Breast epithelium (tissue), 3 donors: Measurements from ENCODE around the gene IGF2.

Source experiments
- POLR2A ChIP-seq: fragments of 450-650 bp; IDR thresholded peaks from one replicate; pipeline ENCODE4 v1.6.1; 2016; ENCODE audit warnings: antibody characterized with exemption, mild to moderate bottlenecking, moderate library complexity
- POLR2AphosphoS5 ChIP-seq, 3 donors: sonication (generic); formaldehyde crosslinking; IDR thresholded peaks; one replicate each; pipeline ENCODE4 v1.6.1; 2017; ENCODE audit warnings: antibody characterized with exemption in 3 of 3
- TF ChIP-seq, protein P1 (sequence below), 3 donors: fragments of 450-650 bp; IDR thresholded peaks; one replicate each; pipeline ENCODE4 v1.5.1; 2016 to 2017; ENCODE audit warnings: antibody characterized with exemption in 3 of 3, mild to moderate bottlenecking in 3 of 3, moderate library complexity in 3 of 3

DNA sequence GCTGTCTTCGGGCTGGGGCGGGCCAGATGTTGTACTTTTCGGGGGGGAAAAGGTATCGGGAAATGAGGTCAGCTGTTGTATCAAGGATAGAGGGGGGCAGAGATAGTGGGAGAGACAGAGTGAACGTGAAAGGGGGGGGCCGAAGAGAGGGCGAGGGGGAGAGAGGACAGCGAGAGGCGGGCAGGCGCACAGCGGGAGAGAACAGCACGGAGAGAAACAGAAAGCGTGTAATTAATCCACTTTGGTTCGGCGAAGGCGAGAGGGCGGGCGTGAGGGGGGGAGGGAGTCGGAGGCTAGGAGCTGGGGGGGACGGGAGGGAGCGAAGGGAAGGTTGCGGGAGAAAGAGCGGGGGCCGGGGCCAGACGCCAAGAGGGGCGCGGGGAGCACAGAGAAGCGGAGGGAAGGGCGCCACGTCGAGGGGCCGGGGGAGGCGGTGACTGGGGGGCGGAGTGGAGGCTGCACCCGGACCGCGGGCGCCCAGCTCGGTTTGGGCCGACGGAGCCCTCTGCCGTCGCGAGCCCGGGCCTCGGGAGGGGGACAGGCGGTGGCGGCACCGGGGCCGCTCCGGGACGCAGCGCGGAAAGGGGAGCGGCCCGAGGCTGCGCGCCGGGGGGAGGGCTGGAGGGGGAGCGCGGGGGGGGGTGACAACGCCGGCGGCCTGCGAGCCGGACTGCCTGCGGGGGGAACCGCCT is 612 bp downstream of the IGF2 start:
- TF ChIP-seq, protein P1, sequence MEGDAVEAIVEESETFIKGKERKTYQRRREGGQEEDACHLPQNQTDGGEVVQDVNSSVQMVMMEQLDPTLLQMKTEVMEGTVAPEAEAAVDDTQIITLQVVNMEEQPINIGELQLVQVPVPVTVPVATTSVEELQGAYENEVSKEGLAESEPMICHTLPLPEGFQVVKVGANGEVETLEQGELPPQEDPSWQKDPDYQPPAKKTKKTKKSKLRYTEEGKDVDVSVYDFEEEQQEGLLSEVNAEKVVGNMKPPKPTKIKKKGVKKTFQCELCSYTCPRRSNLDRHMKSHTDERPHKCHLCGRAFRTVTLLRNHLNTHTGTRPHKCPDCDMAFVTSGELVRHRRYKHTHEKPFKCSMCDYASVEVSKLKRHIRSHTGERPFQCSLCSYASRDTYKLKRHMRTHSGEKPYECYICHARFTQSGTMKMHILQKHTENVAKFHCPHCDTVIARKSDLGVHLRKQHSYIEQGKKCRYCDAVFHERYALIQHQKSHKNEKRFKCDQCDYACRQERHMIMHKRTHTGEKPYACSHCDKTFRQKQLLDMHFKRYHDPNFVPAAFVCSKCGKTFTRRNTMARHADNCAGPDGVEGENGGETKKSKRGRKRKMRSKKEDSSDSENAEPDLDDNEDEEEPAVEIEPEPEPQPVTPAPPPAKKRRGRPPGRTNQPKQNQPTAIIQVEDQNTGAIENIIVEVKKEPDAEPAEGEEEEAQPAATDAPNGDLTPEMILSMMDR (IDR thresholded peaks at IDR 0.05), result no peak
- TF ChIP-seq POLR2AphosphoS5 (IDR thresholded peaks at IDR 0.05) (no peak), POLR2A (no peak)
